CD4-positive, alpha-beta T cell treated with Interferon gamma for 1 hour (primary cell): ENCODE measurements around the gene PPP1R7.

Source experiments
- DNase-seq: peaks from one replicate; pipeline ENCODE4 v3.0.0-alpha.2; 2020

Gene PPP1R7

DNA sequence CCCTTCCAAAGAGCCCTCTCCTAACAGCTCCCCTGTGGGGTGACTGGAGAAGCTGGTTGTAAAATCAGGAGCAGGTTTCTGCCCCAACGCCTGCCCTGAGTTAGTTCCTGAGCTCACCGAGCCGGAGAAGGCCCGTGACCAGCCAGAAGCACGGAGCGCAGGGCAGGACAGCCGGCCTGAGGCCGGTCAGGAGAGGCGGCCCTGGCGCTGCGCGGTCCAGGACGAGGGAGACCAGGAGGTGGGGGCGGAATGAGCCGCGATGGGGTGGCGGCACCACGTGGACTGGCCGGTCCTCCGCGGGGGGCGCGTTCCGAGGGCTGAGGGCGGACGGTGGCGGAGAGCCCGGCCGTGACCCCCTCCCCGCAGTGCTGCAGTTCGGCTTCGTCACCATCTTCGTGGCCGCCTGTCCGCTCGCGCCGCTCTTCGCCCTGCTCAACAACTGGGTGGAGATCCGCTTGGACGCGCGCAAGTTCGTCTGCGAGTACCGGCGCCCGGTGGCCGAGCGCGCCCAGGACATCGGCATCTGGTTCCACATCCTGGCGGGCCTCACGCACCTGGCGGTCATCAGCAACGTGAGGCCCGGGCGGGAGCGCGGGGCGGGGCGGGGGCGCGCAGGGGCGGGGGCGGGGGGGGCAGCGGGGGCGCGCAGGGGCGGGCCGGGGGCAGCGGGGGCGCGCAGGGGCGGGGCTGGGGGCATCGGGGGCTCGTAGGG is 67.2 kb downstream of the PPP1R7 start:
- peak; percentile 33 for DNase-seq

DNA sequence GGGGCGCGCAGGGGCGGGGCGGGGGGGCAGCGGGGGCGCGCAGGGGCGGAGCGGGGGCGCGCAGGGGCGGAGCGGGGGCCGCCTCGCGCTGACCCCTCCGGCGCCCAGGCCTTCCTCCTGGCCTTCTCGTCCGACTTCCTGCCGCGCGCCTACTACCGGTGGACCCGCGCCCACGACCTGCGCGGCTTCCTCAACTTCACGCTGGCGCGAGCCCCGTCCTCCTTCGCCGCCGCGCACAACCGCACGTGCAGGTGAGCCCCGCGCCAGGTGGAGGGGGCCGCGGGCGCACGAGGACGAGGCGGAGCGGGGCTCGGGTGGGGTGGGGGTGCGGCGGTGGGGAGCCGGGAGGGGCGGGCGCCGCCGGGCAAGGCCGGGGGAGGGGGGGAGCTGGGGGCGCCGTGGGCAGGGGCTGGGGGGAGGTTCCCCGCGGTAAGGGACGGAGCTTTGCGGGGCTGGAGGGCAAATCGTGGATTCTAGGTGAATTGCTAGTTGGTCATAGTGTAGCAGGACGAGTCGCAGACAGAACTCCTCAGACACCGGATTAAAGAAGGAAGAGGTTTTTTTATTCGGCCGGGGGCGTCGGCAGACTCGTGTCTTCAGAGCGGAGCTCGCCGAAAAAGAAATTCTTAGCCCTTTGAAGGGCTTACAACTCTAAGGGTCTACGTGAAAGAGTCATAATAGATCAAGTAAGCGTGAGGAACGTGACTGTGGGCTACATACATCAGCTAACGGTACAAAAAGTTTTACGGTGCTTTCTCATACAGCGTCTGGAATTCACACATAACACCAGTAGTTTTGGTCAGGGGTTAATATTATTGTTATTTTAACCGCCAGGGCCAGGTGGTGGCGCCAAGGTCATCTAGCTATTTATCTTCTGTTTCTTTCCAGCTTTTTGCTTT is 68.1 kb downstream of the PPP1R7 start:
- peak; percentile 34 for DNase-seq

DNA sequence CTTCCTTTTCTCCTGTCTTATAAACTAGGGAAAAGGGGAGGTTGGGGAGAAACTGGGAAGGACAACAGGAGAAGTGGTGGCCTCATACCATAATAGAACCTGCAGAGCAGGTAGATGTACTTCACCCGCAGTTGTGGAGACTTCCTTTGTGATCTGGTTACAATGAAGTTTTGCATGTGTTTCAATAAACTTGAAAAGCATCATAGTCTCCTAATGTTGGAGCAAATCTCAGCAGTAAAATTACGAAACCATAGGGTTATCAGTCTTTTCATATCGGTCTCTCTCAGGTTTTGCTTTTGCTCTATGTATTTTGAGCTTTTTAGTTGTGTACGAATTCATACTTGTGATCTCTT is 68.7 kb downstream of the PPP1R7 start:
- DNase-seq: no peak

DNA sequence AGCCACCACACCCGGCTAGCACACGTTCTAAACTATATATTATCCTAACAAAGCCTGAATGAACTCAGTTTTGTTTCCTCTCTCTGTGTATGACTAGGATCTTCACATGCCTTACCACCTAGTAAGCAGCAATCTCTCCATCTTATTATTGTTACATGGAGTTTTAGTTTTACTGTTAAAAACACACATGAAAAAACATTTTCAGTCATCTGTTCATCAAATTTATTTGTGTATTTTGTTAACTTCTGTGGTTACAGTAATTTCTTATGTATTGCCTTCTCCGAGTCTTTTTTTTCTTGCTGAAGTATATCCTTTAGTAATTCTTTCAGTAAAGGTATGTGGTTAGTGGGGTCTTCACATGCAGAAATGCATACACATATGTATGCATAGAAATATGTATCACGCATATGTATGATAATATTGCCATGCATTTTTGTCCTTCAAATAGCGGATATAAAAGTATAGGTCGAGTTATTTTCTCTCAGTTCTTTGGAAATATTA is 69.6 kb downstream of the PPP1R7 start:
- DNase-seq: no peak

DNA sequence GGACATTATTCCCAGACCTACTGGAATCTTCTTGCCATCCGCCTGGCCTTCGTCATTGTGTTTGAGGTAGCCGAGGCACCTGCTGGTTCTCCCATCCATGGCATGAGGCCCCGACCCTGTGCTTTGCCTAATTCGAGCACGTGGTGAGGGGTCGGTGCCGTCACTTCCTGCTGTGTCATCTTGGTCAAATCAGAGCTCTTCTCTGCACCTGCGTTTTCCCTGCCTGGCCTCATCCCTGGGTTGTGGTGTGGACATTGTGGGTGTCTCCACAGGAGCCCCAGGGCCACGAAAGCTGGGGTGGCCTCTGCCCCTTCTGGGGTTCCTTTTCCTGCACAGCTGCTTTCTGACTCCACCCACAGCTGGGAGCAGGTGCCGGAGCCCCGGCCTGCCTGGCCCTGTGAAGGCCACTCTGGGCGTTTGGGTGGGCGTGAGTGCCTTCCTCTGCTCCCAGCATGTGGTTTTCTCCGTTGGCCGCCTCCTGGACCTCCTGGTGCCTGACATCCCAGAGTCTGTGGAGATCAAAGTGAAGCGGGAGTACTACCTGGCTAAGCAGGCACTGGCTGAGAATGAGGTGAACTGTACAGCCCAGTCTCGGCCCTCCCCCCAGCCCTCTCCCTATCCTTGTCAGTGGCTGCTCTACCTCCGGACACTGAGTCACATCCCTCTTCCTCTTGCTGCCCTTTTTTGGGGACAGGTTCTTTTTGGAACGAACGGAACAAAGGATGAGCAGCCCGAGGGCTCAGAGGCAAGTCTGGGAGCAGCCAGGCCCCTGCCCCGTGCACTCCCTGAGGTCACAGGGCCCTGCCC is 73.1 kb downstream of the PPP1R7 start:
- DNase-seq: no peak

DNA sequence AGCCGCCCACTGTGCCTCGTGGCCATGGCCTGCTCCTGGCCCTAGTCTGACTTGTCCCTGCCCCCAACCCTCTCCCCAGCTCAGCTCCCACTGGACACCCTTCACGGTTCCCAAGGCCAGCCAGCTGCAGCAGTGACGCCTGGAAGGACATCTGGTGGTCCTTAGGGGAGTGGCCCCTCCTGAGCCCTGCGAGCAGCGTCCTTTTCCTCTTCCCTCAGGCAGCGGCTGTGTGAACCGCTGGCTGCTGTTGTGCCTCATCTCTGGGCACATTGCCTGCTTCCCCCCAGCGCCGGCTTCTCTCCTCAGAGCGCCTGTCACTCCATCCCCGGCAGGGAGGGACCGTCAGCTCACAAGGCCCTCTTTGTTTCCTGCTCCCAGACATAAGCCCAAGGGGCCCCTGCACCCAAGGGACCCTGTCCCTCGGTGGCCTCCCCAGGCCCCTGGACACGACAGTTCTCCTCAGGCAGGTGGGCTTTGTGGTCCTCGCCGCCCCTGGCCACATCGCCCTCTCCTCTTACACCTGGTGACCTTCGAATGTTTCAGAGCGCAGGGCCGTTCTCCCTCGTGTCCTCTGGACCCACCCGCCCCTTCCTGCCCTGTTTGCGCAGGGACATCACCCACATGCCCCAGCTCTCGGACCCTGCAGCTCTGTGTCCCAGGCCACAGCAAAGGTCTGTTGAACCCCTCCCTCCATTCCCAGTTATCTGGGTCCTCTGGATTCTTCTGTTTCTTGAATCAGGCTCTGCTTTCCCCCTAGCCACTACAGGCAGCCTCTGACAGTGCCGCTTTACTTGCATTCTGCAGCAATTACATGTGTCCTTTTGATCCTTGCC is 74.0 kb downstream of the PPP1R7 start:
- no peak for DNase-seq

DNA sequence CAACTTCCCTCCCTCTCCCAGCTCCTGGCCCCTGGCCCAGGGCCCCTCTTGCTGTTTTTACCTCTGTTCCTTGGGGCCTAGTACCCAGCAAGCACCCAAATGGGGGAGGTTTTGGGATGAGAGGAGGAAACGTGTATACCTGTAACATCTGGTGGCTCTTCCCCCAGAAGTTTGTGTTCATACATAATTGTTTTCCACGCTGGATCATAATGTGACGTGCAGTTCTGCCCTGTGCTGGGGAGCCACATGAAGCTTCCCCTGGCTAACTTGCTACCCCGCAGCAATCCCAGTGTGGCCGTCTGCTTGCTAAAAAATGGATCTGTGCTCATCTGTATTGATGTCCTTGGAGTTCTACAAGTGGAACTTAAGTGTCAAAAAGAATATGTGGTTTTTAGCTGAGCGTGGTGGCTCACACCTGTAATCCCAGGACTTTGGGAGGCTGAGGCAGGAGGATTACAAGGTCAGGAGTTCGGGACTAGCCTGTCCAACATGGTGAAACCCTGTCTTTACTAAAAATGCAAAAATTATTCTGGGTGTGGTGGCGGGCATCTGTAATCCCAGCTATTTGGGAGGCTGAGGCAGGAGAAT is 74.7 kb downstream of the PPP1R7 start:
- no peak for DNase-seq

DNA sequence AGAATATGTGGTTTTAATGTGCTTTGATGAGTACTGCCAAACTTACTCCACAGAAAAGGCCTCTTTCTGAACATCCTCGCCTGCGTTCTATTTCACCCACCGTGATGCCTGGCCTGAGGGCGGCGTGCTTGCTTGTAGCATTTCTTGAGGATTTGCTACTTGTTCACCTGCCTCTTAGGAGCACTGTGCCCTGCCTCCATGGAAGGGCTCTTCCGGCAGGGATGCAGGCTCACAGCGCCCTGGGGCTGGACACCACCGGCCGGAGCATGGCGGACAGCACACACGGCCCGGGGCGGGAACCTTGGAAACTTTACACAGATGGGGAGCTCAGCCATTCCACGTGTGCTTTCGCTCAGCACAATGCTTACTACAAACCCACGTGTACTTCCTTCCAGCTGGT is 75.3 kb downstream of the PPP1R7 start:
- no peak for DNase-seq

DNA sequence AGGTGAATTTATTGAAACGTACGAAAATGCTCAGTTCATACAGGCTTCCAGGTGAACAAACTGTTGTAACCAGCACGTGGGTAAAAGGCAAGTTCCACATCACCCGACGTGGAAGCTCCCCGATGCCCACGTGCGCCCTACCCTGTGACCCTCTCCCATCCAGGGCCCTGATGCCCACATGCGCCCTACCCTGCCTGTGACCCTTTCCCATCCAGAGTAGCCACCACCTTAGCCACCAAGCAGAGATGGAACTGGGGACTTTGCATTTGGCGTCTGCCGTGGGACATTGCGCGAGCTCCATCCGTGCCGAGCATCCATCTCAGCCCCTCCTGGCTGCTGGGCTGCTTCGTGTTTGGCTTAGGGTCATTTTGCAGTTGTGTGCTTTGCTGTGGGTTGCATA is 75.7 kb downstream of the PPP1R7 start:
- no peak for DNase-seq

DNA sequence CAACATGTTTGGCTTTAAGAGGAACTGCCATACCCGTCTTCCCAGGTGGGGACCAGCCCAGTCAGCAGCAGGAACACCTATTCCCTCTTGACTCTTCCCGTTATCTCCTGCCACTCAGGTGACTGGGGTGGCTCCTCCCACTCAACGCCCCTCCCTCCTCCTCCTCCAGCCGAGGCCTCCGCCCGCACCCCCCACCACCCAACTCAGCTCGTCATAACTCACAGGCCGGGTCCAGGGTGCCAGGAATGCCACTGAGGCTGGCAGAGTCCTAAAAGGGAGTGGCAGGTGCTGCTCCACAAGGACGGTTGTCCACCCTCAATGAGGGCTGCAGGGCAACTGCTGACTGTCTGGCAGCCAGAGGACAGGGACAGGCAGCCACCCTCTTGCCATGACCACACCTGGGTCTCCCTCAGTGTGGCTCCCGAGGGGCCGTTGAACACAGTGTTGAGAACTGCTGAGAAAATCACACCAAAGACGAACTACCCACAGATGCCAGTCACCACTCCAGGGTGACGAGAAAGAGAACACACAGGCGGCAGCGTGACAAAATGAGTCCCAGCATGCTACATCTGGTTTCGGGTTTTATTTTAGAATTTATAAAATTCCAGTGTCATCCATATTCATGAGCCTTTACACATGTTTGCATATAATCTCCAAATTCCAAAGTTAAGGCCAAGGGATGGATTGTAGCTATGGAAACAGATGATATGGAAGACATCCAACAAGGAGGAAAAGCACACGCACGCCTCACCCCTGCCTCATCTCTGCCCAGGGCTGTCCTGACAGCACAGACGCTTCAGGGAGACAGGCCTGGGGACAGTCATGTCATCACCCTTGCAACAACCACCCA is 76.7 kb downstream of the PPP1R7 start:
- DNase-seq: no peak

DNA sequence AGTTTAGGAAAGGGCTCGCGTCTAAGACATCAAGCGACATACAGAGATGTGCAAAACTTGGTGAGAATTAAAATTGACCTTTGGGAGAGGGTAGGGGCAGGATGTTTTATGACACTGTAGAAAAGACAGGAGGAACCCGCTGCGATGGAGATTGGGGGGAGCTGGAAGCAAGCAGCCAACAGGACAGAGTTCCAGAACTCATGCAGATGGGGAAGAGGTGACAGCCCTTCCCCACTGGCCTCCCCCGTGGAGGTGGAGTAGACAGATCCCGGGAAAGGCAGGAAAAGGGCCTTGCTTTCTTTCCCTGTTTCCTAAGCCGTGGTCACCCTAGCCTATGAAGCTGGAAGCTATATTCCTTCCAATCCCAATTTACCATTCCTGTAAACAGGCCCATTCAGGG is 77.3 kb downstream of the PPP1R7 start:
- no peak for DNase-seq

DNA sequence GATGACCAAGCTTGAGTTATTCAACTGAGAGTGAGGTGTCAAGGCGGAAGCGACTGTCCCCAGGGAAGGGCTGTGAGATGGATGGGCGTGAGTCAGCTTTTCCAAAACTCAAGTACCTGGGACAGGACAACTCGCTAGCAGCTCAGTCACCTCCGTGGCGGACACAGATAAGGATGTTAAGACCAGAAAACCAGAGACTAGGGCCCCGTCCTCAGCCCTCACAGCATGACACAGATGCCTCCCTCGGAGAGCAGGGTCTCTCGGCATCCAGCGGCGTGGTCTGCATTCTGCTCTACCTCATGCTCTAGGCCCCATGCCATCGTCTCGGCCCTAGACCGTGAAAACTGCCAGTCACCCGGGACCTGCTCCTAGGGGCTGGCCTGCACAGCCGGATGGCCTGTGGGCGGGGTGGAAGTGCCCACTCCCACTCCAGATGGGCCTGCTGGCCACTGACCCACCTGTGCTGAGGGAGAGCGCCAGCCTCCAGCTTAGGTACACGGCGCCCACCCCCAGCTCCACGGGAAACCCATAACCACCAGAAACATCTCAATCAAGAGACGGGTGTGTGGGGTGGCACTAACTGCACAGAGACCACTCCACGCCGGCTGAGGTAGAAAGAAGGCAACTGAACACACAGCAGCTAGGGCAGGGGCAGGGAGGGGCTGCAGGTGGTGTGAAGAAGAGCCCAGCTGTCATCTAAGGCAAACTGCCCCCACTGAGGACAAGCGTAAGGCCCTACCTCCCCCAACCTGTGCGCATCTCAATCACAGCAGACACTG is 78.0 kb downstream of the PPP1R7 start:
- DNase-seq: no peak

DNA sequence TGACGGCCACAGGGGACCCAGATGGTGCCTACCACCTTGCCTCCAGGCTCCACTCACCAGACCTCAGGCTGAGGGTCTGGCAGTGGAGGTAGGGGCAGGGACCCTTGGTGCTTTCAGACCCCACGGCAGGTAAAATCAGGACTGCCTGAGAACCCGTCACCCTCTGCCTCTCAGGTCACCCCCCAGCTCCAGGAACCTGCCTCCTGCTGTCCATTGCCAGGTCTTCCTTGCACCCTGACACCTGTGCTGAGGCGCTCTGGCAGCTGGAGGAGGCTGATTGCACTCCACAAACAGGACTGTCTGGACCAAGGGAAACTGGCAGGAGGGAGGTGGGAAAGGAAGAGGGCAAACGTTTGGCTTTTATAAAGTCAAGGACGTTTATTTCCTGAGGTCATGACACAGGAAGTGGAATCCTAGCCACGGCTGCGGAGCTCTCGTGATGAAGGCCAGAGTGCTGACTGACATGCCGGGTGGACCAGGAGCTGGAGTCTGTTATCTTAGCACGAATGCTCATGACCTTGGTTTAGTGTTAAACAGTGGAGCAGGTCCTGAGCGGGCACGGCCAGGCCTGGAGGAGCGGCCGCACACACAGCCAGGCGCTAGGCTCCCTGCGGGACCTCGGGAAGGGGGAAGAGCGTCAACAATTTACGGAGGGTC is 78.7 kb downstream of the PPP1R7 start:
- DNase-seq: no peak

DNA sequence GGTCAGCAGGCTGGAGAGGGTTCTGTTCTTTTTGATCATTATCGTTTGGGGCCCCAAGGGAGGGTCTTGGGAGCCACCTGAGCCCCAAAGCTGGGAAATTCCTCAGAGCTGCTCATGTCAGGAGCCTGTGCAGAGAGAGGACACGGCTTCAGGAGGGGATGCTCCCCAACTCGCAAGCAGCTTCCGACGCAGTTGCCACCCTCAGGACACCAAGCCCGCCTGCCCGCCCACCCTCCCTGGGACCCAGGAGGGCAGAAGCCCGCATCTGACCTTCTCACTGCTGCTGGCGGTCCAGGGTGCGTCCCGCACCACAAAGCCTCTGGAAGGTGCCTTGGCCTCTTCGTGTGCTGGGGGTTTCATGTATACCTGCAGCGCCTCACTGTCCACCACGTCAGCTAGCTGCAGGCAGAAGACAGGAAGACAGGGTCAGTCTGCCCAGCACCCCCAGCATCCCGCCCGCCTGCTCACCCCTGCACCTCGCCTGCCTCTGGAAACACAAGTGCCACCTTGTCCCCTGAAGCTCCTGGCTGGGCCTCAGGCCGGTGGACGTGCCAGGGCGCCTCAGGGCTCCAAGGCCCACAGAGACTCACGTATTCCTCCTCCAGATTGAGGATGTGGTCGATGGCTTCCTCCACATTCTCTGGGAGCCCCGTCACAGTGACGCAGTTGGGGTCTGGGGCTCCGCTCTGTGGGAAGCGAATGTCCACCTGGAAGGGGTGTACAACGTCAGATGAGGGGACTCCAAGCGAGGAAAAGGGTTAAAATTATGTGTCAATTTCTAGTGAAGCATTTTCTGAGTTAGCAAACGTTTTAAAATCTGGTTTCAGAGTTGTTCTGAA is 79.5 kb downstream of the PPP1R7 start:
- DNase-seq: no peak

DNA sequence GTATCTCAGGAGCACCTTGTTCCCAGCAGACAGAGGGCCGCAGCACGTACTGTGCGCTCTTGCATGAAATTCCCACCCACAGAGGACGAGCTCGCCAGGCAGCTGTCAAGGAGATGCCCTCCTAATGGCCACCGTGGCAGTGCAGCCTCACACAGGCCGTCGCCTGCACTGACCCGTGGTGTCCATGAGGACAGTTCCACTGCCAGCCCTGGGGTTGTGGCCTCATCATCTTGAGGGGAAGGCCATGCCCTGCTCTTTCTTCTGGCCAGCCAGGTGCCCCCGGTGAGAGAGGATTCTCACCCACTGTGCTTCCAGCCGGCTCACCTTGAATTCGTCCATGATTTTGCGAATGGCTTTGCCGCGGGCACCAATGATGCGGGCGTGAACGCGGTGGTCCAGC is 80.2 kb downstream of the PPP1R7 start:
- no peak for DNase-seq

DNA sequence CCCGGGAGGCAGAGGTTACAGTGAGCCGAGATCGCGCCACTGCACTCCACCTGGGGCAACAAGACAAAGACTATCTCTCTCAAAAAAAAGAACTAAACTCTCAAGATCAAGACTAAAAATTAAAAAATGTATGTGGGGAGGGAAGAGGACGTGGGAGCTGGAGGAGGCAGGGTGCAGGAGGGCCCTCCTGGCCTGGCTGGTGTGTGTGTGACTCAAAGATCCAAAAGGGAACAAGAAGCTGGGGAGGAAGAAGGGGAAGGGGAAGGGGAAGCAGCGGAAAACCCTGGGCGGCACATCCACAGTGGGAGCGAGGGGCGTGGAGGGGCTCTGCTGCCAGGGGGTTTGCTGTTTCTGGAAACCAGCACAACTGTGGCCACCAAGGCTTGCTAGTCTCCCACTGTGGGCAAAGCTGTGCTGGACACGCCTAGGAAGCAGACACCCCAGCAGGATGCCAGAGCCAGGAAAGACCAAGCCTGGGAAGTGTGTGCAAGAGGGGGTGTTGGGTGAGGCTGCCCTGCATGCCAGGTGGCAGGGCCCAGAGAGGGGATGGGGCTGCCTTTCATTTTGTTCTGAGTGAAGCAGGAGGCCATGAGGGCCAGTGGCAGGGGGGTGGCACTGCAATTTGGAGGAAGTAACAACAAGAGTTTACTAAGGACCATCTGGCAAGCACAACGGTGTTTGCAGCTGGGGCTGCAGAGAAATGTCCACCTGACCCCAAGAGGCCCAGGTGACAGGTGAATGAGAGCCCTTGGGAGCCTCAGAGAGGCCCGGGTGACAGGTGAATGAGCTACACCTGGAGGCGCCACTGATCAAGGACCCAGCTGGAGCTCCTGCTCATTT is 82.7 kb downstream of the PPP1R7 start:
- DNase-seq: no peak
